ENCODE results near the gene KDM5A.
"Not testable (repeated sequence)": the region's sequence is repeated elsewhere in the genome, so short reads cannot be mapped to it uniquely, and the experiment has no call there.

KDM5A gene

DNA sequence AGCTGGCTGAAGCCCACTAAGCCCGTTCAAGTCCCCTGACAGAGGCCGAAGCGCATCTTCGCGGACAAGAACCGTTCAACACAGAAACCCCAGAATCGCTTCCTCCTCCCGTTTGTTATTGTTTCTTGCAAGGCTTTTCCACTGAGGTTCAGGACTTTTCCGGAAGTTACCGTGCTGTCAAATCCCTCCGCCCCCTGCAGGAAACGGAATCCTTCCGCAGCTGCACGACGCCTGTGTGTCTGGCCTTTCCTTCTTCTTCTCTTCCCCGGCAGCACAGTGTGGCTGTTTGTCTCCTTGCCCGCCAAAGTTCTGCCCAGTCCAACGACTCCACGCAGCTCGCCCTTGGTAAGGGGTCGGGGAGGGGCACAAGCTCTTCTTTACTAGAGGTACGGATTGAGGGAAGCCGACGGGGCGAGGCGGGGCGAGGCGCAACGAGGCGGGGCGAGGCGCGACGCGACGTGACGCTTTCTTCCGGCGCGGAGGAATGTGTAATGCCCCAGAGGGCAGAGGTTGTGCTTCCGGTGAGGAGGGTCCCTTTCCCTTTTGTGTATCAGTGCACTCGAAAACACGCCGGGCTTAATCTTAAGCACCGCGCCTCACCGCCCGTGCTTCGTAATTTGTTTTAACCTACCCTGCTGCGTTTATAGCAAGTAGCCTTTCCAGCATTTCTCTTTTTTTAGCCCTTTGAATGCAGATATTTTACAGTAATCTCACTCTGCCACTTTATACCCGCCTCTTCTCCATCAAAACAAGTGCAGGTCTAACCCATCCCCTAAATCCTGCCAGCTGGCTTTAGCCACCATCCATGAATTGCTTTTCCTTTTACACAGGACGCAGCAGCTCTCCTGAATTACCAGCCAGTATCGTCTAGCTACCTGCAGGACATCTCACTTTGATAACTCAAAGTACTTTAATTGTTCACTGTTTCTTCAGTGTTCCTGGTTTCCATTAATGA lies at the start of gene KDM5A:
TSS of gene KDM5A (minus strand) at position 179 of the 955 bp plus-strand sequence. CDS start 229 bp downstream, outside the sequence.
- DNase-seq: no peak

DNA sequence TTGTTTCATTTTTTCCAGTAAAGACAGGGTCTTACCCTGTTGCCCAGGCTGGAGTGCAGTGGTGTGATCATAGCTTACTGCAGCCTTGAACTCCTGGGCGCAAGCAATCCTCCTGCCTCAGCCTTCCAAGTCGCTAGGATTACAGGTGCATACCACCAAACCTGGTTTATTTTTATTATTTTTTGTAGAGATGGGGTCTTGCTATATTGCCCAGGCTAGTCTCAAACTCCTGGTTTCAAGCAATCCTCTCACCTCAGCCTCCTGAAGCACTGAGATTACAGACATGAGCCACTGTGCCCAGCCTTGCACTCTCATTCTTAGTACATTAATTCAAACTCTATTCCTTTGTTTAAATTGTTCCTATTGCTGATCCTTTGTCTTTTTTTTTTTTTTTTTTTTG lies 46.6 kb upstream of the KDM5A start:
- DNase-seq: not testable (repeated sequence)

DNA sequence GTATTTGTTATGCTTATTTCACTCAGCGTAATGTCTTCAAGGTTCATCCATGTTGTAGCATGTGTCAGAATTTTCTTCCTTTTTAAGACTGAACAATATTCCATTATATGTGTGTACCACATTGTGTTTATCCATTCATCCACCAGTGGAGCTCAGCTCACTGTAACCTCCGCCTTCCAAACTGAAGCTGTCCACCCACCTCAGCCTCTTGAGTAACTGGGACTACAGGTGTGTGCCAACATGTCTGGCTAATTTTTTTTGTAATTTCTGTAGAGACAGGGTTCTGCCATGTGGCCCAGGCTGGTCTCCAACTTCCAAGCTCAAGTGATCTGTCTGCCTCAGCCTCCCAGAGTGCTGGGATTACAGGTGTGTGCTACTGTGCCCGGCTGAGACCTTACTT lies 33.4 kb upstream of the KDM5A start:
- no peak for DNase-seq

DNA sequence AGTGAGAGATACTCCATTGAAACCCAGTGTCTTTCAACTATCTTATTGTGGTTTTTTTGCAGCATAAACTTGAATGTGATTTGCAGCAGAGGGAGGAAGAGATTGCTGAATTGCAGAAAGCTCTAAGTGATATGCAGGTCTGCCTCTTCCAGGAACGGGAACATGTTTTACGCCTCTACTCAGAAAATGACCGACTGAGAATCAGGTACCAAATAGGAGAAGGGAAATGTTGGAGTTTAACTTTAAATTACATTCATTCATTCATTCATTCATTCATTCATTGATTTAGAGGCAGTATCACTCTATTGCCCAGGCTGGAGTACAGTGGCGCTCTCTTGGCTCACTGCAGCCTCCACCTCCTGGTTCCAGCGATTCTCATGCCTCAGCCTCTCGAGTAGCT lies 29.3 kb upstream of the KDM5A start:
- no peak for DNase-seq

DNA sequence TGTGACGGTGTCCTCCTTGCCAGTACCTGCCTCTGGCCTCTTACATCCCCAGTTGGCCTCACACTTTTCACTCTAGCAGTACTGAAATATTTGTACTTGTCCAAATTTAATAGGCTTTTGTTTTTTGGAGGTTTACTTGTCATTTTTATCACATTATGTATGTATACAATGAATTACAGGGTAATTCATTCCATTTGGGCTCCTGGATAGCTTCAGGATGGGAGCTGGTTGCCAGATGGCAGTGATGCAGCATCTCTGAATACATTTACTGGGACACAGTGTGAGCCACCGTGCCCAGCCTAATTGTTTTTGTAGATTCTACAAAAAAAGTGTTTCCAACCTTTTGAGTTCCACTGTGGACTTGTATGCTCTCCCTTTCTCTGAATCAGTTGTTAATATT lies 25.7 kb upstream of the KDM5A start:
- no peak for DNase-seq

DNA sequence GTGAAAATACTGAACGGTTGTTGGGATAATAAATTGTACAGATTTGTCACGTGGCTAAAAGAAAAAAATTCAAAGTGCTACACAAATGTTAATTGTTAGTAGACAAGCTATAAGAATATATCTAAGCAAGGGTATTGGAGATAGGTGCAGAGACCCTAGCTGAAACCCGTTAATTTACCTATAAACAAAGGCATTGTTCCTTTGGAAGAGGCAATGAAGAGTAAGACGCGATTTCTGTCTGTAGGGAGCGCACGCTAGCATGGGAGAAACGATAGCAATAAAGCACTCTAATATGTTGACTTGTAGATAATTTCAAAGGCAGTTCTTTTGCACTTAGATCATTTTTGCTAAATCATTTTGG lies 12.9 kb upstream of the KDM5A start:
- no peak for DNase-seq

DNA sequence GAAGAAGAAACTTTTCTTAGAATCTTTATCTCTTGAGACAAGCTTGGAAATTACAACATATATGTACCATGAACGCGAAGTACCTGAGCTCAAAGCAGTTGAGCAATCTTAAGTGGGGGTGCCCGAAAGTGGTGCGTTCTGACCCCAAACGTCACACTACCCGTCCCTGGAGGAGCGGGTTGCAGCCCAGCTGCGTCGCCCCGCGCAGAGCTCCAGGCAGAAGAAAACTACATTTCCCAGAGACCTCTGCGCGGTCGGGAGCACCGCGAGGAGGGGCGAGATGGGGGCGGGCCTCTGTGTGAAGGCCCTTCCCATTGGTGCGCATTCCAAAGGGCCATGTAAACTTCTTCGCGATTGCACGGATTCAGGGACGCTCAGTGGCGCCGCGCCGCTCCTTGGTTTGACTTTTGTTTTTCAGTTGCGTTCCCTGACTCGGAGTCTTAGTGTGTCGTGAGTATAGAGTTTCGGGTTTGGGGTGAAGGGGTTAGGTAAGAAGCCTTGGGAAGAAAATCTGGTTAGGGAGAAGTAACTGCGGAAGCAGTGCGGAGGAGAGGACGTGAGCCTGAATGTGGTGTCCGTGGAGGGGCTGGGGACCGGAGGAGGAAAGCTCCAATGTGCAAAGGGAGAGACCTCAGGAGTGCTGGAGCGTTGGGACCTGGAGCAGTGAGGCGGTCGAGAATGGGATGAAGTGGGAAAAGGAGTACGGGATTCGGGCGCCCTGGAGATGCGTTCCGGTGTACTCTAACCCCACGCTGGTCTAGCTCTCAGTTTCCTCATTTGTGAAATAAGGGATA lies 12.3 kb upstream of the KDM5A start, which contains the start of gene CCDC77:
TSS of gene CCDC77 (plus strand) at position 410 of the 794 bp plus-strand sequence. CDS start 7,740 bp downstream, outside the sequence.
- no peak for DNase-seq

DNA sequence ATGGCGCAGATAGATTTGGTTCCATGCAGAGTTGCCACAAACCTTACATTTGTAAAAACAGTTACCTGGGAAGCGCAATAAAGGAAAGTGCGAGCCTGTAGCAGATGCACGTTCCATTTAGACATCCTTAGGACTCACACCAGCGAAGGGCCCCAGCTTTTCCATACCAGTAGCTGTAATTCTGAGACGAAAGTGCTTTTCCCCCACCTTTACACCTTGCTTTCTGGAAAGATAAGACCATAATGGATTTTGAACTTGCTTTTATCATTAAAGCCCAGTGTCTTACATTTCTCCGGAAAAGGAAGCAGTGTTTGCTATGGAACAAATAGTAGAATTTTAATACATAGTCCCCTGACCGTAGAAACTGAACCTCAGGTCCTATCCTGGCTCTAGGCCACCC lies 11.7 kb upstream of the KDM5A start:
- no peak for DNase-seq

DNA sequence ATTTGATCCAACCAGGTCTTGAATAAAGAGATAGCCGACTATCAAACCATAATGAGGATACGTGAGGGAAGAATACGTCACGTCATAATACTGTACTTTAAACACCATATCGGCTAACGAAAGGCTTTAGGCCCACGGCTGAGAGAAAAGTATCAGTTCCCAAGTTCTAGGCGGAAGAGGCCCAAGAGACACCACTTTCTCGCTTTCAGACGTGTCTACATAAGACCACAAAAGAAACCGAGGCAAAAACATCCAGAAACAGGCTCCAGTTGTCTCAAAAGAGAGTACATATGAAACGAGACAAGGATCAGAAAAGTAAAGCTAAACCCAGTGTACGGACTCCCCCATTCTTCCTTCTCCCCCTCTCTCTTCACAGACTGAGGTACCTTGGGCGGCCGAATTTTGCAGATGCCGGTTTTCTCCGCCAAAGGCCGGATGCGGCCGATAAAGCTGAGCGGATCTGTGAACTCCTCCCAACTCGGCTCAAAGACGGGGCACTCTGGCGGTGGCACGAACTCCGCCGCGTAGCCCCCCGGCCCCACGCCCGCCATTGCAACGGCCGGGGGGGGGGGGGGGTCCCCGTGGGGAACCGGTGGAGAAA lies 479 bp downstream of the KDM5A start:
- DNase-seq: no peak

DNA sequence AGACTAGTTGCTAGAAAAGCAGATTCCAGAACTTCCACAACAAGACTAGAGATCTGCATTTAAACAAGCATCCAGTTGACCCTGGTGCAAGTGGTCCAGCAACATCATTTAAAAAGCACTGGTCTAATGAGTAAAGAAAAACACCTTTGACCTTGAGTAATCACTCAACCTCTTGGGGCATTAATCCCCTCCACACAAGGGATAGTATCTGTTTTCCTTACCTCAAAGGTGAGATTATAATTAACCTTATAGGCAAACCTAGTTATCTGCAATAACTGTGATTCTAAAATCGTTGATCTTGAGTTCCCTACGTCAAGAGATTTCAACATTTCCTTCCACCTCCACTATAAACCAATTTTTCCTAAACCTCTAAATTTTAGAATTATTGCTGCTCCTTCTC lies 1.1 kb downstream of the KDM5A start:
- no peak for DNase-seq

DNA sequence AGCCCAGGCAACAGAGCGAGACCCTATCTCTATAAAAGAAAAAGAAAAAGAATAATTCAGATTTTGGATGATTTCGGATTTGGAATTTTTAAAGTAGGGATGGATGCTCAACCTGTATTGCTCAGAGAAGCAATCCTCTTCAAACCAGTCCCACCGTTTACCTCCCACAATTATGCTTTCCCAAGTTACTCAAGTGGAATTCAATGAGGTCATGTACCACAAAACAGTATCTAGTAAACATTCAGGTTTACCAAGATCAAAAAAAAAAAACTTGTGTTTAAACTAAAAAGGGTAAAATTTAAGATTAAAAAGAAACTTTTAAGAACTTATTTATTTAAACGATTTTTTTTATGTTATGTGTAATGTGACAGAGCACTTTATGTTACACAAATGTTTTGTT lies 2.5 kb downstream of the KDM5A start:
- DNase-seq: no peak

DNA sequence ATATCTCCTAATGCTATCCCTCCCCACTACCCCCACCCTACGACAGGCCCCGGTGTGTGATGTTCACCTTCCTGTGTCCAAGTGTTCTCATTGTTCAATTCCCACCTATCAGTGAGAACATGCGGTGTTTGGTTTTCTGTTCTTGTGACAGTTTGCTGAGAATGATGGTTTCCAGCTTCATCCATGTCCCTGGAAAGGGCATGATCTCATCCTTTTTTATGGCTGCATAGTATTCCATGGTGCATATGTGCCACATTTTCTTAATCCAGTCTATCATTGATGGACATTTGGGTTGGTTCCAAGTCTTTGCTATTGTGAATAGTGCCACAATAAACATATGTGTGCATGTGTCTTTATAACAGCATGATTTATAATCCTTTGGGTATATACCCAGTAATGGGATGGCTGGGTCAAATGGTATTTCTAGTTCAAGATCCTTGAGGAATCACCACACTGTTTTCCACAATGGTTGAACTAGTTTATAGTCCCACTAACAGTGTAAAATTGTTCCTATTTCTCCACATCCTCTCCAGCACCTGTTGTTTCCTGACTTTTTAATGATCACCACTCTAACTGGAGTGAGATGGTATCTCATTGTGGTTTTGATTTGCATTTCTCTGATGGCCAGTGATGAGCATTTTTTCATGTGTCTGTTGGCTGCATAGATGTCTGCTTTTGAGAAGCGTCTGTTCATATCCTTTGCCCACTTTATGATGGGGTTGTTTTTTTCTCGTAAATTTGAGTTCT lies 18.2 kb downstream of the KDM5A start:
- DNase-seq: not testable (repeated sequence)

DNA sequence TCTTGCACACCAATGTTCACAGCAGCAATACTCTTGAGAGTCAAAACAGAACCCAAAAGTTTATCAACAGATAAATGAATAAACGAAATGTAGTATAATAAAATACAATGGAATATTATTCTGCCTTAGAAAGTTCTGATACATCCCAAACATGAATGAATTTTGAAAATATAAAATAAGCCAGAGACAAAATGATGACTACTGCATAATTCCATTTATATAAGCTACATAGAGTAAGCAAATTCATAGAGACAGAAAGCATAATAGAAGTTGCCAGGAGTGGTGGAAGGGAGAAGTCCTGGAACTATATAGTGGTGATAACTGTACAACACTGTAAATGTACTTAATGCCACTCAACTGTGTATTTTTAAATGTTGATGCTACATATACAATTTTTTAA lies 21.1 kb downstream of the KDM5A start:
- no peak for DNase-seq

DNA sequence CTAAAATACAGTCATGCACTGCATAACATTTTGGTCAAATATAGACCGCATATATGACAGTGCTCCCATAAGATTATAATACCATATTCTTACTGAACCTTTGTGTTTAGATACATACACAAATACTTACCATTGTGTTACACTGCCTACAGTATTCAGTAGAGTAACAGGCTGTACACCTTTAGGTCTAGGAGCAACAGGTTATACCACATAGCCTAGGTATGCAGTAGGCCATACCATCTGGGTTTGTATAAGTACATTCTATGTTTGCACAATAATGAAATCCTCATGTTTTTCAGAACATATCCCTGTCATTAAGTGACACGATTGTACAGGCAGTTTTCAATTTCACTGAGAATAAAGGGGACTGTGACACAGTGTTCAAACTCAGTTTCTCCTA lies 22.3 kb downstream of the KDM5A start:
- no peak for DNase-seq

DNA sequence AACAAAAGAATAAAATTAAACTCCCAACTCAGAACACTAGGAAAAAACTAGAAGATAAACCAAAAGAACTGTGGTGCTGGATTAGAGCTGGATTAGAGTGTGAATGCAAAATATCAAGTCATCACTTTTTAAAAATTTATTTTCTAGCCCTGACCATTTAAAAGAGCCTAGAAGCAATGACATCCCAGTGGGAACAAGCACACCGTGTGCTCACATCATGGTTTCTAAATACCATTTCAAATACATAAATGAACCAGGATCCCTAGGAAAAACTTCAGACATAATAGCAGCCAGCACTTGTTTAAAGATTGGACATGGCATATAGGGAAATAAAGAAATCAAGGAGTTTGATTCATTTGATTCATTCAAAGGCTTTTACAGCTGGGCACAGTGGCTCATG lies 30.0 kb downstream of the KDM5A start:
- DNase-seq: no peak

DNA sequence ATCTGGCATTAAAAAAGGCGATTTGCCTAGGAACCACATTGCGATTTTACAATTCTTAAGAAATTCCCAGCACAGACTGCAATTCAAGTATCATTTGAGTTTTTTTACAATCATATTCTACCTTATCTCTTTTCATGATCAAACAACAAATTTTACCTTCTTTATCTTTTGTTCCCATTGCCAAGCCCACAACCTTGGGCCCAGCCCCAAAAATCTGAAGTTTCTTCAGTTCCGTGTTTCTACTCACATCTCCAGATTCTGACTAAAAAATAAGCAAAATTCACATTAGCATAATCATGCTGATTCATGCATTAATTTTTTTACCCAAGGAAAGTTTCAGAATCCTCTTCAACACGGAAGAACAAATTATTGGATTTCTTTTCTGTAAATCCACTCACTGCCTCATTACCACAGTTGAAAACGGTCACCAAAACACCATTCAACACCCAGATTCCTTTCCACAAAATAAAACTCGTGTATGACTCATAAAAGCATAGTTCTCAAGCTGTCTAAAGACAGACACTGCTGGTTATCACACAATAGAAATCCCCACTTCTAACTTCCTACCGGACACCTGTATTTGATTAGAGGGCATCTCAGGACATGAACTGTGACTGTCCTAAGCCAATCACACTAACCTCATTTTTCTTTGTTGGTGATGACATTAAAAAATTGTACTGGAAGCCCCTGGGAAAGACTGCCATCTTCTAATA lies 32.7 kb downstream of the KDM5A start:
- DNase-seq: no peak

DNA sequence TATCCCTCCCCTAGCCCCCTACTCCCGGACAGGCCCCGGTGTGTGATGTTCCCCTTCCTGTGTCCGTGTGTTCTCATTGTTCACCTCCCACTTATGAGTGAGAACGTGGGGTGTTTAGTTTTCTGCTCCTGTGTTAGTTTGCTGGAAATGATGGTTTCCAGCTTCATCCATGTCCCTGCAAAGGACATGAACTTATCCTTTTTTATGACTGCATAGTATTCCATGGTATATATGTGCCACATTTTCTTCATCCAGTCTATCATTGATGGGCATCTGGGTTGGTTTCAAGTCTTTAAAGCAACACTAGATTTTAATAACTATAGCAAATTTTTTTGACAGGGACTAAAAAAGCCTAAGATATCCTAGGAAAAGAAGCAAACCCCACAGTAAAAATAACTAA lies 37.9 kb downstream of the KDM5A start:
- not testable (repeated sequence) for DNase-seq

DNA sequence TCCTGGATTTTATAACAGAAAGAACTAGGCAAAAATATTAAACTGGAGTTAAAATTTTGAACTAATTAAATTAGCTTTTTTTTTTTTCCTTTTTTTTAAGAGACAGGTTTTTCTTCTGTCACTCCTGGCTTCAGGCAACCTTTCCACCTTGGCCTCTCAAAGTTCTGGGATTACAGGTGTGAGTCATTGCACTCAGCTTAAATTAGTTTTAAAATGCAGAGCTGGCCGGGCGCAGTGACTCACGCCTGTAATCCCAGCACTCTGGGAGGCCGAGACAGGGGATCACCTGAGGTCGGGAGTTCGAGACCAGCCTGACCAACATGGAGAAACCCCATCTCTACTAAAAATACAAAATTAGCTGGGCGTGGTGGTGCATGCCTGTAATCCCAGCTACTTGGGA lies 39.5 kb downstream of the KDM5A start:
- DNase-seq: not testable (repeated sequence)

DNA sequence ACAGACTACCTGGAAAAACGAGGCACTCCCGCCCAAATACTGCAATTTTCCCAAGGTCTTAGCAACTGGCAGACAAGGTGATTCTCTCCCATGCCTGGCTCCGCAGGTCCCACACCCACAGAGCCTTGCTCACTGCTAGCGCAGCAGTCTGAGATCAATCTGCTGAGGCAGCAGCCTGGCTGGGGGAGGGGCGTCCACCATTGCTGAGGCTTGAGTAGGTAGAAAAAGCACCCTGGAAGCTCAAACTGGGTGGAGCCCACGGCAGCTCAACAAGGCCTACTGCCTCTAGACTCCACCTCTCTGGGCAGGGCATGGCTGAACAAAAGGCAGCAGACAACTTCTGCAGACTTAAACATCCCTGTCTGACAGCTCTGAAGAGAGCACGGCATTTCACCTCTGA lies 46.1 kb downstream of the KDM5A start:
- not testable (repeated sequence) for DNase-seq

DNA sequence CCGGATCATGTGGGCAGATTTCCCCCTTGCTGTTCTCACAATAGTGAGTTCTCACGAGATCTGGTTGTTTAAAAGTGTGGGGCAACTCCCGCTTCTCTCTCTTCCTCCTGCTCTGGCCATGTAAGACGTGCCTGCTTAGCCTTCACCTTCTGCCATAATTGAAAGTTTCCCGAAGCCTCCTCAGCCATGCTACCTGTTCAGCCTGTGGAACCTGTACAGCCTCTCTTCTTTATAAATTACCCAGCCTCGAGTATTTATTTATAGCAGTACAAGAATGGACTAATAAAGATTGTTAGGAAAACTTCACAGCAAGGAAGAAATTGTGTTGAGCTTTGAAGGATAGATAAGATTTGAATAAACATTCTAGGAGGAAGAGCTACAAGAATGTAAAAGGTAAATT lies 52.1 kb downstream of the KDM5A start:
- no peak for DNase-seq

DNA sequence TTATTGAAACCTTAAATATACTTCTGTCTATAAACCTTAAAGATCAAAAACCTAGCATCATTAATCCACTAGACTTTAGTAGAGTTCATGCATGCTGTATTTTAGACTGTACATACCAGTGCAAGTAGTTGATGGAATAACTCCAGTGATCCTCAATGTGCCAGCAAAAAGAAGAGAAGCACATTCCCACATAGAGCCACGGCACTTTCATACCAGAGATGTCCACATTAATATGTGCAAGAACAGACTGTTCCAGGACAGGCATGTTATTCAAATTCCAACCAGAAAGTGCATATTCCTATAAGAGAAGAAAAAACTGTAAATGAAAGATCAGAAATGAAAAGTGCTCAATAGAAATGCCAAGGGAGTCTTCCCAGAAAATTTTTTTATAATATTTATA lies 55.0 kb downstream of the KDM5A start:
- DNase-seq: no peak

Data from hypothalamus (tissue), 51 donors.